Measurements from ENCODE around the gene NRIP1. TPM values are rescaled to one million over a fixed set of nuclear protein-coding genes. Genes with fewer than 3 reads are reported as not detected.
A peak's percentile ranks its signal among the peaks of the same experiment; 100 is the strongest.

The NRIP1 gene
- total RNA-seq, 1 experiment from 2014 or later: 14.6 TPM

DNA sequence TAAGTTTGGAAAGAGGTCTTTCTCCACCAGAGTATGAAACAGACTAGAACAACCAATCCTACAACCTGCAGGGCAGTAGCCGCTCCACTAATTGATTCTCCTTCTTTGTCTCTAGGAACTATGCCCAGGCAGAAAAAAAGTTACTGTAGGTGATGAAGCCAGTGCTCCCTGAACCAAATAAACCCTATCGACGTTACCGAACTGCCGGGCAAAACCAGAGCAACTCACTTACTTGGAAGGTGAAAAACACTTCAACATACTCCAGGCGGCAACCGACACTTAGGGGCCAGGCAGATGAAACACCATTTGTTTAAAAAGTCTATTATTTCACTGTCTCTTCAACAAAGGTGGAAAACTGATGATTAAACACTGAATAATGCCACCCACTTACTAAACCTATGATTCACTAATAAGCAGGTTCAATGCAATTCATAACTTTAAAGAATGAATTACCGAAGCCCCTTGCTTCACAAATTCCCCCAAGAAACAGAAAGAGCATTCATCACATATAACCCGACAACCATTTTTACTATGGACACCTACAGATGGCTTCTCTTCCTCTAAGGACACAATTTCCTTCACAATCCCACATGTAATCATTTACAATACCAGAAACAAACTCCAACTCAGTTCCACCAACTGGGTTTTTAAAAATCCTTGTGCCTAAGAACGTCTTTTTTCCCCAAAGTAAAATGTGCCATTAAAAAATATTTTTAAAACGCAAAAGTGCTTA lies 1.6 kb downstream of the NRIP1 start:
- Histone ChIP-seq H3K36me3 (ENCODE audit: insufficient read depth, low read length, poor library complexity, severe bottlenecking) (no peaks in the 10 kb centered on the region), H3K4me3 (ENCODE audit: low read depth, low read length, poor library complexity, severe bottlenecking) (peak overlapping the region; percentile 78), H3K4me1 (ENCODE audit: insufficient read depth, low read length, poor library complexity, severe bottlenecking) (peaks cover 49% of the 10 kb centered on the region), H3K9me3 (ENCODE audit: low read depth, low read length, poor library complexity, severe bottlenecking) (no peaks in the 10 kb centered on the region), H3K27ac (ENCODE audit: low read depth, low read length, poor library complexity, severe bottlenecking) (peak overlapping the region; percentile 85), H3K27me3 (replicated peaks; ENCODE audit: insufficient read depth, low read depth, low read length, poor library complexity) (no peaks in the 10 kb centered on the region)
- intact Hi-C loops (cut with micrococcal nuclease; ENCODE audit: unreplicated experiment): loop anchor here (10.0 kb wide), 1 partner anchor 198 kb away; no protein-coding TSS in a partner anchor
- ChIA-PET CTCF (no interaction called here), POLR2A (ENCODE audit: low non-redundant PET) (no interaction called here)
- no peak for DNase-seq (ENCODE audit: low spot score)
- TF ChIP-seq, protein P1, sequence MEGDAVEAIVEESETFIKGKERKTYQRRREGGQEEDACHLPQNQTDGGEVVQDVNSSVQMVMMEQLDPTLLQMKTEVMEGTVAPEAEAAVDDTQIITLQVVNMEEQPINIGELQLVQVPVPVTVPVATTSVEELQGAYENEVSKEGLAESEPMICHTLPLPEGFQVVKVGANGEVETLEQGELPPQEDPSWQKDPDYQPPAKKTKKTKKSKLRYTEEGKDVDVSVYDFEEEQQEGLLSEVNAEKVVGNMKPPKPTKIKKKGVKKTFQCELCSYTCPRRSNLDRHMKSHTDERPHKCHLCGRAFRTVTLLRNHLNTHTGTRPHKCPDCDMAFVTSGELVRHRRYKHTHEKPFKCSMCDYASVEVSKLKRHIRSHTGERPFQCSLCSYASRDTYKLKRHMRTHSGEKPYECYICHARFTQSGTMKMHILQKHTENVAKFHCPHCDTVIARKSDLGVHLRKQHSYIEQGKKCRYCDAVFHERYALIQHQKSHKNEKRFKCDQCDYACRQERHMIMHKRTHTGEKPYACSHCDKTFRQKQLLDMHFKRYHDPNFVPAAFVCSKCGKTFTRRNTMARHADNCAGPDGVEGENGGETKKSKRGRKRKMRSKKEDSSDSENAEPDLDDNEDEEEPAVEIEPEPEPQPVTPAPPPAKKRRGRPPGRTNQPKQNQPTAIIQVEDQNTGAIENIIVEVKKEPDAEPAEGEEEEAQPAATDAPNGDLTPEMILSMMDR (conservative IDR thresholded peaks at IDR 0.05; ENCODE audit: low read depth, low read length): no peak
- no peak for TF ChIP-seq EZH2 (IDR thresholded peaks at IDR 0.05; ENCODE audit: borderline replicate concordance, low read depth, low read length, poor library complexity, severe bottlenecking)
- BruUV-seq (replicated peaks): TSS peak; percentile 38

DNA sequence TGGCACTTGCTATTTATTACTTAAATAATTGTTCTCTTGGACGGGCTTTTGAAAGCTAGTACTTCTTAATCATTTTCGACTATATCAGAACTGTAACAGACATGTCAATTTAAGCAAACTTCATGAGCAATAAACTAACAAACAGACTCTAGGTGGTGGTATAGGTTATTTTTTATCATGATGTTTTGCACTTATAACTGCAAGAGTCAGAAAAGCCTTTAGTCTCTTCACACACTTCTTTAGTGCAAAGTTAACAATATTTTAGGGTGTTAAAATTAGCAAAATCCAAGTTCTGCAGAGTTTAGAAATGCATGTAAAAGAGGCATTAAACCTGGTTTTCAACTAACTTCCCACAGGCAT lies 2.2 kb downstream of the NRIP1 start:
- intact Hi-C loops (cut with micrococcal nuclease; ENCODE audit: unreplicated experiment): loop anchor here (10.0 kb wide), 1 partner anchor 198 kb away; no protein-coding TSS in a partner anchor
- Histone ChIP-seq H3K4me3 (ENCODE audit: low read depth, low read length, poor library complexity, severe bottlenecking) (peak overlapping the region; percentile 78), H3K4me1 (ENCODE audit: insufficient read depth, low read length, poor library complexity, severe bottlenecking) (peaks cover 56% of the 10 kb centered on the region), H3K27me3 (replicated peaks; ENCODE audit: insufficient read depth, low read depth, low read length, poor library complexity) (no peaks in the 10 kb centered on the region), H3K27ac (ENCODE audit: low read depth, low read length, poor library complexity, severe bottlenecking) (no peak overlapping the region), H3K36me3 (ENCODE audit: insufficient read depth, low read length, poor library complexity, severe bottlenecking) (no peaks in the 10 kb centered on the region), H3K9me3 (ENCODE audit: low read depth, low read length, poor library complexity, severe bottlenecking) (no peaks in the 10 kb centered on the region)
- no TSS peak for BruUV-seq (replicated peaks)
- ChIA-PET CTCF (no interaction called here), POLR2A (ENCODE audit: low non-redundant PET) (no interaction called here)
- TF ChIP-seq, protein P1 (conservative IDR thresholded peaks at IDR 0.05; ENCODE audit: low read depth, low read length): peak; percentile 46
- TF ChIP-seq EZH2 (IDR thresholded peaks at IDR 0.05; ENCODE audit: borderline replicate concordance, low read depth, low read length, poor library complexity, severe bottlenecking): no peak
- DNase-seq (ENCODE audit: low spot score): peak; percentile 35

DNA sequence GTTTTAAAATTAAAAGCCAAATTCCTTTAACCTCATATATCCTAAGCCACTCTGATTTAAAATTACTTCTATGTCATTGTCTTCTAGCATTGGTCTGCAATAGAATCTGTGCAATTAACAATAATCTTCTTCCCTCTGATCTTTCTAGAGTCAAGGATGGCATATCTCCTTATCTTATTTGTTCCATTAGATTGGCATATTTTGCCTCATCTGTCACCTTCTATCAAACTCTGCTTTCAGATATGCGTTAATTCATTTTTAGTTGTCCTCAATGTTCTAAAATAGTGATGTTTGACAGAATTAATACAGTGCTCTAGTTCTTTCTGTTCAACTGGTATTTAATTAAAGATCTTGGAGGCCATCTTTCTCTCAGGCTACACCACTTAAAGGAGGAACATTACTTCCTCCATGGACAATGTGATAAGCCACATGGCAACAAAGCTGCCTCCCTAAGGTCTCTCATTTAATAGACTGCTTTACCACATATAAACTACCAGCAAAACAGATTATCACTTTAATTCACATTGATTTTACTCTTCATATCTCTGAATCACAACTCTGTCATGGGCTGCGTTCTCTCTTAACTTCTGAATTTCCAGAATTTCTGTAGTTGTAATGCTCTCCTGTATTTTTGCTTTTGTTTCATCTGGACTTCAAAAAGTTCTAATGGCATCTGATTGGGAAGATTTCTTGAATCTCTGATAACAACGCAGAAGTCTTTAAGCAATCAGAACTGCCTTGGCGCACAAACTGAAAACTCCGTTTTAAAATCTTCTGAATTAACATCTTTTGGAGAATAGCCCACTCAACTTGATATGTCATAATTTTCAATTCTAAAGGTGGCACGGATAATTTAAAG lies 2.8 kb downstream of the NRIP1 start:
- CTCF ChIA-PET: no interaction called here
- intact Hi-C loops (cut with micrococcal nuclease; ENCODE audit: unreplicated experiment): loop anchor here (10.0 kb wide), 1 partner anchor 197 kb away; no protein-coding TSS in a partner anchor
- DNase-seq (ENCODE audit: low spot score): no peak
- Histone ChIP-seq H3K27ac (ENCODE audit: low read depth, low read length, poor library complexity, severe bottlenecking) (no peak overlapping the region), H3K4me1 (ENCODE audit: insufficient read depth, low read length, poor library complexity, severe bottlenecking) (peaks cover 62% of the 10 kb centered on the region), H3K9me3 (ENCODE audit: low read depth, low read length, poor library complexity, severe bottlenecking) (no peaks in the 10 kb centered on the region), H3K27me3 (replicated peaks; ENCODE audit: insufficient read depth, low read depth, low read length, poor library complexity) (no peaks in the 10 kb centered on the region), H3K36me3 (ENCODE audit: insufficient read depth, low read length, poor library complexity, severe bottlenecking) (no peaks in the 10 kb centered on the region), H3K4me3 (ENCODE audit: low read depth, low read length, poor library complexity, severe bottlenecking) (peak overlapping the region; percentile 18)
- POLR2A ChIA-PET (ENCODE audit: low non-redundant PET): no interaction called here
- TF ChIP-seq EZH2 (IDR thresholded peaks at IDR 0.05; ENCODE audit: borderline replicate concordance, low read depth, low read length, poor library complexity, severe bottlenecking): no peak
- TF ChIP-seq, protein P1 (conservative IDR thresholded peaks at IDR 0.05; ENCODE audit: low read depth, low read length): no peak
- no TSS peak for BruUV-seq (replicated peaks)
